Measurements from ENCODE around the gene ADARB2.

DNA sequence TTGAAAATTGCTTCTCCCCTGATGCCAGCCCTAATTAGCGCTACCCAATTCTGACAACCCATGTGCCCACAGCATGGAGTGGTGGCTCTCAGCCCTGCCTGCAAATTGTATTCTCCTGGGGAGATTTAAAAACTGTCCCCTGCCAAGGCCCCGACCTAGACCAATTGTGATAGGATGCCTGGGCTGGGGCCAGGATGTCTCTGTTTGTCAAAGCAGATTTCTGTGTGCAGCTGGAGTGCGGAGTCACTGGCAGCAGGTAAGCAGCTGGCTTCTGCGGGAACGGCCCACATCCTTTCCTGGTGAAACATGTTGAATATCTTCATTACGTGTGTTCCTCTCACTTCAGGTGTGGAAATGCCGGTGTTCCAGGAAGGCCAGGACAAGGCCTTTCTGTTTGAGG lies 442.6 kb downstream of the ADARB2 start:
- TF ChIP-seq POLR2AphosphoS5 (IDR thresholded peaks at IDR 0.05) (no peak), CTCF (IDR thresholded peaks at IDR 0.05) (no peak), EP300 (IDR thresholded peaks at IDR 0.05) (no peak)
